Panc1 (cell line): ENCODE results near the gene FGF2. TPM values are rescaled to one million over a fixed set of nuclear protein-coding genes. Genes with fewer than 3 reads are reported as not detected.

Experiments used
- ATAC-seq: fragments of 200-7000 bp; cut with Tn5 transposase; 2 replicates; pipeline ENCODE4 v1.9.1; 2020; ENCODE audit warnings: mild to moderate bottlenecking, moderate library complexity
- BruUV-seq: library from RNA; stranded (reverse); fragments of 400-500 nt; replicated peaks from 2 replicates; lab custom pipeline; 2021; lab: Mats Ljungman, UMichigan
- CTCF ChIA-PET: fragments of 300-600 bp; sonication (Branson Sonifier 250); formaldehyde crosslinking; loops from one replicate; lab custom pipeline; 2022; ENCODE audit warnings: antibody characterized with exemption; lab: Charles Lee
- POLR2A ChIA-PET: fragments of 300-600 bp; sonication (Branson Sonifier 250); formaldehyde crosslinking; loops from one replicate; lab custom pipeline; 2022; ENCODE audit warnings: antibody characterized with exemption; lab: Charles Lee
- DNase-seq: peaks from one replicate; pipeline ENCODE4 v3.0.0-alpha.2; 2010; ENCODE audit warnings: low read depth, low spot score
- H3K27ac ChIP-seq: 2 replicates; pipeline ENCODE4 v1.5.1; 2011; ENCODE audit warnings: mild to moderate bottlenecking, low read length, inconsistent platforms
- H3K27me3 ChIP-seq: fragments of 200-500 bp; sonication (Bioruptor generic); 2 replicates; pipeline ENCODE4 v1.6.0; 2014; ENCODE audit warnings: low read length, inconsistent platforms; ENCODE audit not compliant: control insufficient read depth, insufficient read depth
- H3K36me3 ChIP-seq: fragments of 200-500 bp; sonication (Bioruptor generic); 2 replicates; pipeline ENCODE4 v1.5.1; 2014; ENCODE audit warnings: inconsistent platforms, mild to moderate bottlenecking, low read length, moderate library complexity; ENCODE audit not compliant: control insufficient read depth, insufficient read depth
- H3K4me1 ChIP-seq: 2 replicates; pipeline ENCODE4 v1.5.1; 2011; ENCODE audit warnings: inconsistent platforms, mild to moderate bottlenecking, low read length, moderate library complexity; ENCODE audit not compliant: control insufficient read depth, insufficient read depth
- H3K4me3 ChIP-seq, 2 experiments: 2 replicates each; pipeline ENCODE4 v1.5.1; 2011 to 2012; ENCODE audit warnings: low read depth in 2 of 2, low read length in 2 of 2, mild to moderate bottlenecking in 2 of 2, inconsistent platforms in 1 of 2, moderate library complexity in 1 of 2
- H3K9me3 ChIP-seq: fragments of 200-500 bp; sonication (Bioruptor generic); 2 replicates; pipeline ENCODE4 v1.5.1; 2014; ENCODE audit warnings: low read depth, mild to moderate bottlenecking, inconsistent platforms, low read length, moderate library complexity; ENCODE audit not compliant: control insufficient read depth, insufficient read depth
- POLR2AphosphoS5 ChIP-seq: IDR thresholded peaks from 2 replicates; pipeline ENCODE4 v1.6.1; 2012; ENCODE audit warnings: mild to moderate bottlenecking, low read depth, low read length, moderate library complexity
- SIN3A ChIP-seq: IDR thresholded peaks from 2 replicates; pipeline ENCODE4 v1.6.1; 2012; ENCODE audit warnings: low read depth, mild to moderate bottlenecking, low read length, moderate library complexity, borderline replicate concordance; ENCODE audit not compliant: insufficient read depth
- TCF7L2 ChIP-seq: IDR thresholded peaks from 2 replicates; pipeline ENCODE4 v1.6.1; 2011; ENCODE audit warnings: mild to moderate bottlenecking, low read depth, low read length, inconsistent platforms
- in situ Hi-C: cut with HindIII; loops from 2 replicates; pipeline ENCODE4 v1.10.0; 2016; ENCODE audit warnings: low sequenced_read_pairs, low pct_unique_long_range_greater_than_20kb
- intact Hi-C: fragments of 100-400 bp; cut with micrococcal nuclease; formaldehyde crosslinking; loops from one replicate; pipeline ENCODE4 v1.10.0; 2022; ENCODE audit not compliant: unreplicated experiment
- total RNA-seq: library from RNA; stranded (reverse); gene quantifications from one replicate; pipeline ENCODE4 v1.2.1, GENCODE V29; 2021; ENCODE audit not compliant: unreplicated experiment
- TF ChIP-seq, protein P1 (sequence below): fragments of 450-650 bp; IDR thresholded peaks from 2 replicates; pipeline ENCODE4 v1.5.1; 2017; ENCODE audit warnings: mild to moderate bottlenecking
- TF ChIP-seq, protein P2 (sequence below), 2 experiments: IDR thresholded peaks; 2 replicates each; pipeline ENCODE4 v1.6.1; 2011 to 2012; ENCODE audit warnings: low read depth in 2 of 2, control low read depth in 1 of 2, low read length in 1 of 2, mild to moderate bottlenecking in 1 of 2, moderate library complexity in 1 of 2; ENCODE audit not compliant: insufficient read depth in 1 of 2

The FGF2 gene
- total RNA-seq, 1 experiment from 2014 or later, result 21.7 TPM

DNA sequence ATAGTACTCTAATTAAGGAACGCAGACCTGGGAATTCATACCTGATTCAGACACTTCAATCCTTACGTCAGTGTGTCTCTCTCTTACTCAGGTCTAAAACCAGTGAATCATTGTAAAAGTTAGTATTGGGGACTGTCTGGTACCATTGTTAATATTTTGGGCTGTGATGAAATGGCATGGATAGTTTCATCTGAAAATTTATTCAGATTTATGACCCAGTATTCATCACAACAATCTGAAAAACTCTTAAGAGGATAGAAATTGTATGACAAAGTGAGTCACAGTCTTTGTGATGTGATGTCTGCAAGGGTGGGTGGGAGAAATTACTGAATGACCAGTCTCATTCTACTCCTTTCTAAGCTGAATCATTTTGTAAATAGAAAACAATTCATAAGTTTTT is 10.3 kb downstream of the FGF2 start:
- no peak for TF ChIP-seq SIN3A
- TF ChIP-seq, protein P1, sequence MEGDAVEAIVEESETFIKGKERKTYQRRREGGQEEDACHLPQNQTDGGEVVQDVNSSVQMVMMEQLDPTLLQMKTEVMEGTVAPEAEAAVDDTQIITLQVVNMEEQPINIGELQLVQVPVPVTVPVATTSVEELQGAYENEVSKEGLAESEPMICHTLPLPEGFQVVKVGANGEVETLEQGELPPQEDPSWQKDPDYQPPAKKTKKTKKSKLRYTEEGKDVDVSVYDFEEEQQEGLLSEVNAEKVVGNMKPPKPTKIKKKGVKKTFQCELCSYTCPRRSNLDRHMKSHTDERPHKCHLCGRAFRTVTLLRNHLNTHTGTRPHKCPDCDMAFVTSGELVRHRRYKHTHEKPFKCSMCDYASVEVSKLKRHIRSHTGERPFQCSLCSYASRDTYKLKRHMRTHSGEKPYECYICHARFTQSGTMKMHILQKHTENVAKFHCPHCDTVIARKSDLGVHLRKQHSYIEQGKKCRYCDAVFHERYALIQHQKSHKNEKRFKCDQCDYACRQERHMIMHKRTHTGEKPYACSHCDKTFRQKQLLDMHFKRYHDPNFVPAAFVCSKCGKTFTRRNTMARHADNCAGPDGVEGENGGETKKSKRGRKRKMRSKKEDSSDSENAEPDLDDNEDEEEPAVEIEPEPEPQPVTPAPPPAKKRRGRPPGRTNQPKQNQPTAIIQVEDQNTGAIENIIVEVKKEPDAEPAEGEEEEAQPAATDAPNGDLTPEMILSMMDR, result no peak
- no peak for TF ChIP-seq POLR2AphosphoS5
- TF ChIP-seq, protein P2, sequence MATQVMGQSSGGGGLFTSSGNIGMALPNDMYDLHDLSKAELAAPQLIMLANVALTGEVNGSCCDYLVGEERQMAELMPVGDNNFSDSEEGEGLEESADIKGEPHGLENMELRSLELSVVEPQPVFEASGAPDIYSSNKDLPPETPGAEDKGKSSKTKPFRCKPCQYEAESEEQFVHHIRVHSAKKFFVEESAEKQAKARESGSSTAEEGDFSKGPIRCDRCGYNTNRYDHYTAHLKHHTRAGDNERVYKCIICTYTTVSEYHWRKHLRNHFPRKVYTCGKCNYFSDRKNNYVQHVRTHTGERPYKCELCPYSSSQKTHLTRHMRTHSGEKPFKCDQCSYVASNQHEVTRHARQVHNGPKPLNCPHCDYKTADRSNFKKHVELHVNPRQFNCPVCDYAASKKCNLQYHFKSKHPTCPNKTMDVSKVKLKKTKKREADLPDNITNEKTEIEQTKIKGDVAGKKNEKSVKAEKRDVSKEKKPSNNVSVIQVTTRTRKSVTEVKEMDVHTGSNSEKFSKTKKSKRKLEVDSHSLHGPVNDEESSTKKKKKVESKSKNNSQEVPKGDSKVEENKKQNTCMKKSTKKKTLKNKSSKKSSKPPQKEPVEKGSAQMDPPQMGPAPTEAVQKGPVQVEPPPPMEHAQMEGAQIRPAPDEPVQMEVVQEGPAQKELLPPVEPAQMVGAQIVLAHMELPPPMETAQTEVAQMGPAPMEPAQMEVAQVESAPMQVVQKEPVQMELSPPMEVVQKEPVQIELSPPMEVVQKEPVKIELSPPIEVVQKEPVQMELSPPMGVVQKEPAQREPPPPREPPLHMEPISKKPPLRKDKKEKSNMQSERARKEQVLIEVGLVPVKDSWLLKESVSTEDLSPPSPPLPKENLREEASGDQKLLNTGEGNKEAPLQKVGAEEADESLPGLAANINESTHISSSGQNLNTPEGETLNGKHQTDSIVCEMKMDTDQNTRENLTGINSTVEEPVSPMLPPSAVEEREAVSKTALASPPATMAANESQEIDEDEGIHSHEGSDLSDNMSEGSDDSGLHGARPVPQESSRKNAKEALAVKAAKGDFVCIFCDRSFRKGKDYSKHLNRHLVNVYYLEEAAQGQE (IDR thresholded peaks at IDR 0.05; ENCODE audit: insufficient read depth in 1 of 2, low read depth in 2 of 2, low read length in 1 of 2), result no peak
- no peak for TF ChIP-seq TCF7L2
- ChIA-PET POLR2A (no interaction called here), CTCF (no interaction called here)
- no peak for DNase-seq
- Histone ChIP-seq H3K9me3 (no peaks in the 10 kb centered on the region), H3K36me3 (no peaks in the 10 kb centered on the region; the same call in 1 of the 2 replicates), H3K27me3 (no peaks in the 10 kb centered on the region), H3K4me1 (peaks cover 9% of the 10 kb centered on the region), H3K27ac (no peak overlapping the region), H3K4me3 (no peak overlapping the region)
- no TSS peak for BruUV-seq
- ATAC-seq, result no peak
- in situ Hi-C loops (no loop called here), intact Hi-C loops (no loop called here)

DNA sequence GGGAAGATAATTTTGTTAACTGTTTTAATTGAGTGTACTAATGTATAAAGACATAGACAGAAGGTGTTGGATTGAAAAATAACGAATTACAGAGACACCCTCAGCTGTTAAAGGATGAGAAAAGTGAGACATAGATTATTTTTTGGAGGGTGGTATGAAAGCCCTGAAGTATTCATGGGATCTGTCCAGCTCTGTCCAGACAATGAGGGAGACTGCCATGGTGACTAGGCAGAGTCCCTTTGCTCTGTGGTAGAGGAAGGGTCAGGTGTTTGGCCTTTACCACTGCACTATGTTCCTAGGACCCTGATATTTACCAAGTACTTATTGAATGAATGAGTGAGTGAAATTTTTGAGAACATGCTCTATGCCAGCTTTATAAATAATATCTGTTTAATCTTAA is 11.4 kb downstream of the FGF2 start:
- no TSS peak for BruUV-seq
- in situ Hi-C loops, result no loop called here
- Histone ChIP-seq H3K27me3 (no peaks in the 10 kb centered on the region), H3K4me3 (no peak overlapping the region), H3K27ac (no peak overlapping the region), H3K9me3 (no peaks in the 10 kb centered on the region), H3K36me3 (no peaks in the 10 kb centered on the region; the same call in 1 of the 2 replicates), H3K4me1 (peaks cover 2% of the 10 kb centered on the region)
- CTCF ChIA-PET, result no interaction called here
- ATAC-seq (no peak), DNase-seq (no peak)
- intact Hi-C loops, result no loop called here
- TF ChIP-seq POLR2AphosphoS5 (no peak), TCF7L2 (no peak), SIN3A (no peak)
- TF ChIP-seq, protein P2 (IDR thresholded peaks at IDR 0.05; ENCODE audit: insufficient read depth in 1 of 2, low read depth in 2 of 2, low read length in 1 of 2), result no peak
- TF ChIP-seq, protein P1, result no peak
- POLR2A ChIA-PET, result interaction anchor here (0.6 kb wide), 1 partner anchor 86 kb away, joined by 4 read pairs; no protein-coding TSS in a partner anchor
